Gastrocnemius medialis (tissue), 4 donors: ENCODE data around the gene SOWAHB. TPM values are rescaled to one million over a fixed set of nuclear protein-coding genes. Genes with fewer than 3 reads are reported as not detected.

Experiments
- ATAC-seq, 2 donors: fragments of 150-250 bp; one replicate each; pipeline ENCODE4 v1.9.1; 2016
- DNase-seq, 2 donors: peaks; one replicate each; pipeline ENCODE4 v3.0.0-alpha.2; 2019
- H3K27ac ChIP-seq, 4 donors: fragments of 200-600 bp; sonication (generic); 1 replicate in 1 of 4; 2 replicates in 3 of 4; pipeline ENCODE4 v1.5.1; 2016 to 2018; ENCODE audit warnings: mild to moderate bottlenecking in 2 of 4, moderate library complexity in 1 of 4
- H3K27me3 ChIP-seq, 3 donors: fragments of 200-600 bp; sonication (generic) in 2 of 3; 1 replicate in 1 of 3; 2 replicates in 2 of 3; pipeline versions ENCODE4 v1.5.1 to v1.6.0; 2016 to 2019; ENCODE audit warnings: mild to moderate bottlenecking in 1 of 3, moderate library complexity in 1 of 3
- H3K36me3 ChIP-seq, 2 donors: fragments of 200-600 bp; sonication (generic) in 1 of 2; one replicate each; pipeline ENCODE4 v1.5.1; 2017 to 2018
- H3K4me1 ChIP-seq, 2 donors: fragments of 200-600 bp; sonication (generic) in 1 of 2; one replicate each; pipeline ENCODE4 v1.5.1; 2016 to 2017; ENCODE audit warnings: mild to moderate bottlenecking in 2 of 2
- H3K4me3 ChIP-seq, 4 donors: fragments of 200-600 bp; sonication (generic) in 3 of 4; 1 replicate in 1 of 4; 2 replicates in 3 of 4; pipeline ENCODE4 v1.5.1; 2016 to 2019; ENCODE audit warnings: mild to moderate bottlenecking in 2 of 4
- H3K9me3 ChIP-seq, 3 donors: fragments of 200-600 bp; sonication (generic) in 2 of 3; 1 replicate in 1 of 3; 2 replicates in 2 of 3; pipeline ENCODE4 v1.5.1; 2016 to 2019
- CTCF ChIP-seq, 5 experiments: fragments of 450-650 bp in 3 of 5; fragments of 200-600 bp in 2 of 5; sonication (generic) in 2 of 5; IDR thresholded peaks in 4 of 5; conservative IDR thresholded peaks in 1 of 5; 1 replicate in 4 of 5; 2 replicates in 1 of 5; pipeline ENCODE4 v1.5.1; 2016 to 2019; ENCODE audit warnings: antibody characterized with exemption in 5 of 5, mild to moderate bottlenecking in 3 of 5, moderate library complexity in 3 of 5
- POLR2A ChIP-seq, 2 donors: fragments of 450-650 bp; IDR thresholded peaks; one replicate each; pipeline ENCODE4 v1.6.1; 2017; ENCODE audit warnings: antibody characterized with exemption in 2 of 2, mild to moderate bottlenecking in 2 of 2, moderate library complexity in 2 of 2
- in situ Hi-C, 4 donors: fragments of 200-750 bp; cut with MboI; loops; one replicate each; pipeline versions ENCODE4 v1.15.0 to v1.8.0; 2017; ENCODE audit warnings: low sequenced_read_pairs in 4 of 4
- intact Hi-C: fragments of 100-400 bp; cut with DNase I; formaldehyde crosslinking; loops from one replicate; pipeline ENCODE4 v1.15.1; 2023; ENCODE audit warnings: low total_unique reads
- total RNA-seq, 4 donors: library from RNA; depleted of rRNA; stranded (reverse); fragments of >200 nt; gene quantifications; one replicate each; pipeline versions ENCODE4 v1.1.0 to v1.2.3, GENCODE V29; 2016

The SOWAHB gene
- total RNA-seq, 4 donors from 2014 or later, result 0.12 TPM; not detected in 3

DNA sequence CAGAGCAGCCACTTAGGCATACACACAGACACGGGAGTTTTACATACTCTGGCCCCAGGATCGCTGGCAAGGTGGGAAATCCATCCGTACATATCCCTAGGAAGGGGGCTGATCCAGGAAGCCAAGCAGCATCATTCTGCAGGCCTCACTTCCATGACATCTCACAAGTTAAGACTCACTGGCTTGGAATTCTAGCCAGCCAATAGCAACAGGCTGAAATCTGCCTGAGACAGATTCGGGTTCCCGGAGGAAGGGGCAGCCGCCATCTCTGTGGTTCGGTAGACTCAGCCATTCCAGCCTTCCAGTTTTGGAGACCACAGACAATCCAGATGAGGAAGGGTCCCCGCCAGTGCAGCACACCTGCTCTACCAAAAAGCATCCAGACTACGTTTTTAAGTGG lies 31.3 kb downstream of the SOWAHB start:
- no peak for ATAC-seq
- in situ Hi-C loops, result no loop called here
- no peak for TF ChIP-seq POLR2A (IDR thresholded peaks at IDR 0.05)
- TF ChIP-seq CTCF (IDR thresholded peaks at IDR 0.05 in 4 of 5, conservative IDR thresholded peaks at IDR 0.05 in 1 of 5), result no peak
- H3K36me3 ChIP-seq, result no peaks in the 10 kb centered on the region
- no peaks in the 10 kb centered on the region for H3K4me1 ChIP-seq
- DNase-seq, result no peak
- H3K4me3 ChIP-seq, result no peak overlapping the region
- no peaks in the 10 kb centered on the region for H3K27me3 ChIP-seq
- no peak overlapping the region for H3K27ac ChIP-seq
- no peaks in the 10 kb centered on the region for H3K9me3 ChIP-seq
- intact Hi-C loops, result no loop called here

GRCh38 chr4:76858319-76858718 lies 39.6 kb downstream of the SOWAHB start:
- Histone ChIP-seq H3K27ac (no peak overlapping the region), H3K9me3 (no peaks in the 10 kb centered on the region), H3K4me3 (no peak overlapping the region), H3K36me3 (no peaks in the 10 kb centered on the region), H3K27me3 (no peaks in the 10 kb centered on the region), H3K4me1 (no peaks in the 10 kb centered on the region)
- DNase-seq (no peak), ATAC-seq (no peak)
- in situ Hi-C loops (no loop called here), intact Hi-C loops (no loop called here)
- TF ChIP-seq CTCF (IDR thresholded peaks at IDR 0.05 in 4 of 5, conservative IDR thresholded peaks at IDR 0.05 in 1 of 5), result no peak
- no peak for TF ChIP-seq POLR2A (IDR thresholded peaks at IDR 0.05)

DNA sequence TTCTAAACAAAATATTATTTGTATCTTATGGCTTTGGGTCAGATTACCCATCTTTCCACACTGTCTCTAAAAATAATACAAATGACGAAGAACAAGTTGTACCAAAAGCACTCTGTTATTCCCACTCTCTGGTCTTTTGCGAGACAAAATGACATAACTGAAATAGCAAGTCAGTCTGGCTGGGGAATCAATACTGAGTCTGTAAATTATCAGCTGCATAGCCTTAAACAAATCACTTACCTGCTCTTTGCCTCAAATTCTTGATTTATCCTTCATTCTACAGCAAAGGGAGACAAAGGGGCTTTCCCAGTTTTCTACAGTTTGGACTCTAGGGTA lies 40.9 kb downstream of the SOWAHB start:
- no peaks in the 10 kb centered on the region for H3K27me3 ChIP-seq
- TF ChIP-seq CTCF (IDR thresholded peaks at IDR 0.05 in 4 of 5, conservative IDR thresholded peaks at IDR 0.05 in 1 of 5) (no peak), POLR2A (IDR thresholded peaks at IDR 0.05) (no peak)
- intact Hi-C loops, result no loop called here
- H3K36me3 ChIP-seq, result no peaks in the 10 kb centered on the region
- H3K27ac ChIP-seq, result peak overlapping the region in 2 of 4 donors; percentile 11 to 14
- DNase-seq, result no peak
- no peak for ATAC-seq
- no peaks in the 10 kb centered on the region for H3K4me1 ChIP-seq
- in situ Hi-C loops, result no loop called here
- no peaks in the 10 kb centered on the region for H3K9me3 ChIP-seq
- no peak overlapping the region for H3K4me3 ChIP-seq

DNA sequence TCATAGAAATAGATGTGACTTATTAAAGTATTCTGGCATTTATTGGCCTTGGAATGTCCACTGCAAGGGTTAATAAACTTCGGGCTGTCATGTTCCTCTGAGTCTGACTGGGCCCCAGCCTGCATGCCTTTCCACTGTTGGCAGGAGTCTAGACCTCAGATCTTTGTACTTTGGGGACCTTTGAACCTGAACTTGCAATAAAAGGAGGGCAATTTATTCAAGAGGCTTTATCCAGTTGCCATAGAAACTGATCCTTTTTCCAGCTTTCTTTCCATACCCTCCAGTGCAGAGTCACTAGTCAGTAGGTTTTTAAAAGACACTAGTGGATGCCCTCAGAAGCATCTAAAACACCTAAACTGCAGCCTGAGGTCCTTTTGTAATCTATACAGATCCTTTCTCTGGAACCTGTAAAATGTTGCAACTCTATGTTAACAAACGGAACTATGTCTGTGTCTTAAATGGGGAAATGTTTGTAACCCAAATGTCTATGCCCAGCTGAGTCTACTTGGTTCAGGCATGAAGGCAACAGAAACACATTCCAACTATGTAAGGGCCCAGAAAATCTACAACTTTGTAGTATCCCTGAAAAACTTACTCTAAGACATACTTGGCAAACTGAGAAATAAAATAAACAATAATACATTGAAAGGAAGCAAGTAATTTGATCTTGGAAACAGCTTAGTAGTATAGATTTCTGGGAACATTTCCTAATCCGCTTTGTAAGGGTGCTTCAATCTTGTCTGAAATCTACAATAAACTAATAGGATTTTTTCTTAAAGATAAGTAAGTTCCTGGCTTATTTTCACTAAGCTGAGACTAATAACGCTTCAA lies 41.5 kb downstream of the SOWAHB start:
- no peak for TF ChIP-seq CTCF (IDR thresholded peaks at IDR 0.05 in 4 of 5, conservative IDR thresholded peaks at IDR 0.05 in 1 of 5)
- no peak for TF ChIP-seq POLR2A (IDR thresholded peaks at IDR 0.05)
- no peak overlapping the region for H3K4me3 ChIP-seq
- intact Hi-C loops (no loop called here), in situ Hi-C loops (no loop called here)
- ATAC-seq (no peak), DNase-seq (no peak)
- no peaks in the 10 kb centered on the region for H3K9me3 ChIP-seq
- no peaks in the 10 kb centered on the region for H3K4me1 ChIP-seq
- peak overlapping the region in 1 of 4 donors; percentile 4 for H3K27ac ChIP-seq
- no peaks in the 10 kb centered on the region for H3K27me3 ChIP-seq
- no peaks in the 10 kb centered on the region for H3K36me3 ChIP-seq

DNA sequence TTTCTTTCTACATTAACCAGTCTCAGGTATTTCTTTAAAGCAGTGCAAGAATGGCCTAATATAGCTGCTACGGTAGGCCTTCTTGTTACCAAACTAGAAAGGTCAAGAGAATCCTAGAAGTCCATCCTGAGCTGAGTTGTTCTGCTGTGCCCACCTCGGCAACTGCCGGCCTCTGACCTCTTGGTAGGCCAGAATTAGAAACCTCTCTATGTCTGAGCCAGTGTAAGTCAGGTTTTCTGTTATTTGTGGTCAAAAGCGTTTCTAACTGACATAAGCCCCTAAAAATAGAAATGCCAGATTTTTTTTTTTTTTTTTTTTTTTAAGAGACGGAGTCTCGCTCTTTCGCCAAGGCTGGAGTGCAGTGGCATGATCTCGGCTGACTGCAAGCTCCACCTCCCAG lies 43.1 kb downstream of the SOWAHB start:
- ATAC-seq (no peak), DNase-seq (no peak)
- in situ Hi-C loops, result no loop called here

More for the DNA sequence above, 43.1 kb downstream of the SOWAHB start:
- intact Hi-C loops, result no loop called here
- no peak overlapping the region for H3K27ac ChIP-seq
- H3K4me1 ChIP-seq, result no peaks in the 10 kb centered on the region
- TF ChIP-seq POLR2A (IDR thresholded peaks at IDR 0.05) (no peak), CTCF (IDR thresholded peaks at IDR 0.05 in 4 of 5, conservative IDR thresholded peaks at IDR 0.05 in 1 of 5) (no peak)
- no peaks in the 10 kb centered on the region for H3K27me3 ChIP-seq
- H3K9me3 ChIP-seq, result no peaks in the 10 kb centered on the region
- no peaks in the 10 kb centered on the region for H3K36me3 ChIP-seq
- H3K4me3 ChIP-seq, result no peak overlapping the region
